OCI-LY7 (cell line): ENCODE results near the gene OR2L8. TPM values are rescaled to one million over a fixed set of nuclear protein-coding genes. Genes with fewer than 3 reads are reported as not detected.

Experiments
- BruUV-seq: library from RNA; stranded (reverse); fragments of 400-500 nt; replicated peaks from 2 replicates; lab custom pipeline; 2021; lab: Mats Ljungman, UMichigan
- CTCF ChIA-PET: fragments of 300-600 bp; sonication (Branson Sonifier 250); formaldehyde crosslinking; loops from one replicate; lab custom pipeline; 2022; ENCODE audit warnings: antibody characterized with exemption; ENCODE audit not compliant: unreplicated experiment; lab: Charles Lee
- POLR2A ChIA-PET: fragments of 300-600 bp; sonication (Branson Sonifier 250); formaldehyde crosslinking; loops from one replicate; lab custom pipeline; 2022; ENCODE audit warnings: antibody characterized with exemption; lab: Charles Lee
- DNase-seq: peaks from one replicate; pipeline ENCODE4 v3.0.0-alpha.2; 2015; ENCODE audit warnings: low spot score
- H2AFZ ChIP-seq: fragments of 200-600 bp; sonication (generic), shearing (Covaris generic); 2 replicates; pipeline ENCODE4 v1.6.1; 2014; ENCODE audit warnings: mild to moderate bottlenecking, antibody characterized with exemption, low read length, moderate library complexity
- H3K27ac ChIP-seq: fragments of 200-600 bp; sonication (generic); 2 replicates; pipeline ENCODE4 v1.5.1; 2014; ENCODE audit warnings: mixed run types, low read depth, mild to moderate bottlenecking, moderate library complexity, low read length, inconsistent platforms; ENCODE audit not compliant: poor library complexity, severe bottlenecking
- H3K36me3 ChIP-seq: fragments of 200-600 bp; sonication (generic); 2 replicates; pipeline ENCODE4 v1.6.1; 2014; ENCODE audit warnings: mild to moderate bottlenecking, antibody characterized with exemption, low read length, moderate library complexity, mixed read lengths; ENCODE audit not compliant: insufficient read depth
- H3K4me1 ChIP-seq: fragments of 200-600 bp; sonication (generic); 2 replicates; pipeline ENCODE4 v1.5.1; 2014; ENCODE audit warnings: mild to moderate bottlenecking, low read length; ENCODE audit not compliant: insufficient read depth, poor library complexity, severe bottlenecking
- H3K4me2 ChIP-seq: fragments of 200-600 bp; sonication (generic); 2 replicates; pipeline ENCODE4 v1.6.1; 2014; ENCODE audit warnings: mild to moderate bottlenecking, low read length
- H3K4me3 ChIP-seq: fragments of 200-600 bp; sonication (generic); 2 replicates; pipeline ENCODE4 v1.5.1; 2014; ENCODE audit warnings: mild to moderate bottlenecking, low read depth, low read length; ENCODE audit not compliant: poor library complexity, severe bottlenecking
- H3K79me2 ChIP-seq: fragments of 200-600 bp; sonication (generic); 2 replicates; pipeline ENCODE4 v1.6.1; 2016; ENCODE audit warnings: low read depth, mild to moderate bottlenecking, low read length, moderate library complexity, mixed read lengths; ENCODE audit not compliant: insufficient read depth
- H3K9me2 ChIP-seq: fragments of 200-600 bp; sonication (generic); 2 replicates; pipeline ENCODE4 v1.6.1; 2016; ENCODE audit warnings: mild to moderate bottlenecking, low read length, mixed read lengths; ENCODE audit not compliant: insufficient read depth
- H3K9me3 ChIP-seq: fragments of 200-600 bp; sonication (generic); 2 replicates; pipeline ENCODE4 v1.6.1; 2014; ENCODE audit warnings: mild to moderate bottlenecking, mixed run types, low read length, mixed read lengths
- H4K20me1 ChIP-seq: fragments of 200-600 bp; sonication (generic); 2 replicates; pipeline ENCODE4 v1.6.1; 2014; ENCODE audit warnings: mild to moderate bottlenecking, antibody characterized with exemption, low read length, moderate library complexity, mixed read lengths; ENCODE audit not compliant: insufficient read depth
- EZH2phosphoT487 ChIP-seq: fragments of 200-600 bp; sonication (generic); IDR thresholded peaks from 2 replicates; pipeline ENCODE4 v1.6.1; 2018; ENCODE audit warnings: low read depth, borderline replicate concordance, mild to moderate bottlenecking, mixed run types, antibody characterized with exemption, low read length, moderate library complexity, mixed read lengths
- intact Hi-C: fragments of 100-400 bp; cut with micrococcal nuclease; formaldehyde crosslinking; loops from one replicate; pipeline ENCODE4 v1.10.0; 2022; ENCODE audit not compliant: unreplicated experiment
- total RNA-seq, 2 experiments: library from RNA; depleted of rRNA in 1 of 2; stranded (reverse); fragments of >200 nt in 1 of 2; shearing (Covaris generic) in 1 of 2; gene quantifications; 2 replicates each; pipeline ENCODE4 v1.2.3, GENCODE V29; 2014 to 2022
- TF ChIP-seq, protein P1 (sequence below): fragments of 200-600 bp; sonication (generic); conservative IDR thresholded peaks from 2 replicates; pipeline ENCODE4 v1.5.1; 2014; ENCODE audit warnings: mild to moderate bottlenecking, antibody characterized with exemption, low read length, moderate library complexity, mixed read lengths

OR2L8 gene
- total RNA-seq, 2 experiments from 2014 or later = not detected

DNA sequence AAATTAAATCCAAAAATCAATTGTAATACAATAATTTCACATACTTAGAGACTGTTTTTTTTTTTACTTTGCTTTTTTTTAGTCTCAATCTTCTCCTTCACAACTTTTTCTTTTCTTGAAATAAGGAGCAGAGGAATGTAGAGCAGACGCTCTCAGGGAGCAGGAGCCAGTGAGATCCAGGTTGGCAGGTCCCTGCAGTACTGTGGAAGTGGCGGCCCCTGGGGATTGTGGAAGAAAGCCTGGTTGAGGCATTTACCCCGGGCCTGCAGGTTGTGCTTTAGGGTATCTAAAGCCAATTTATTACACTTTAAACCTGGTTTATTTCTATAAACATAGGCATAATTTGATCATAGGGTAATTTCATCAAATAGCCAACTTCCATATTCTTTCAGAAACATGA is 24.7 kb upstream of the OR2L8 start:
- H3K79me2 ChIP-seq = no peaks in the 10 kb centered on the region

DNA sequence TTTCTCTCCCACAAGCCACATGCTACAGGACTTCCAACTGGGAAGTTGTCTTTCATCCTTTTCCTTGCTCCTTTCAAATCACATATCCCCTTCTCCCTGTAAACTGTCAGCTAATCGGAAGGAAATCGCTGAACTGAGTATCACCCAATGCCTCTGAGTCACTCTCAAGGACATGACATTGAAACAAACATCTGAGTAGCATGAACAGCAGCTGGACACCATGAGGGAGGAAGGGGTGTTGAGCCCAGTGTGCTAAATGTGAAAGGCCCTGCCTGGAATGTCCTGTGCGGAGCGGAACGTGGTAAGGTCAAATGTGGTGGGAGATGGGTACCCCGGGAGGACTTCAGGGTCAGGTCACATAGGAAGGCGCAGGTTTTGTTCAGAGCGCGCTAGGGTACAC is 23.8 kb upstream of the OR2L8 start, which contains the start of gene OR2AJ1:
TSS of gene OR2AJ1 (plus strand) at position 22 of the 400 bp plus-strand sequence. CDS start 8,880 bp downstream, outside the sequence.
- no peak within 1 kb of the TSS for H2AFZ ChIP-seq
- no peaks in the 10 kb centered on the region for H3K36me3 ChIP-seq
- no peak within 1 kb of the TSS for H3K27ac ChIP-seq
- CTCF ChIA-PET = no interaction called here
- BruUV-seq = no TSS peak
- H3K4me3 ChIP-seq = no peak within 1 kb of the TSS
- no peaks in the 10 kb centered on the region for H3K9me2 ChIP-seq
- H3K9me3 ChIP-seq = no peaks in the 10 kb centered on the region
- no peaks in the 10 kb centered on the region for H3K4me1 ChIP-seq
- H3K4me2 ChIP-seq = no peak within 1 kb of the TSS
- intact Hi-C loops = no loop called here
- POLR2A ChIA-PET = no interaction called here
- no peak for TF ChIP-seq EZH2phosphoT487
- TF ChIP-seq, protein P1, sequence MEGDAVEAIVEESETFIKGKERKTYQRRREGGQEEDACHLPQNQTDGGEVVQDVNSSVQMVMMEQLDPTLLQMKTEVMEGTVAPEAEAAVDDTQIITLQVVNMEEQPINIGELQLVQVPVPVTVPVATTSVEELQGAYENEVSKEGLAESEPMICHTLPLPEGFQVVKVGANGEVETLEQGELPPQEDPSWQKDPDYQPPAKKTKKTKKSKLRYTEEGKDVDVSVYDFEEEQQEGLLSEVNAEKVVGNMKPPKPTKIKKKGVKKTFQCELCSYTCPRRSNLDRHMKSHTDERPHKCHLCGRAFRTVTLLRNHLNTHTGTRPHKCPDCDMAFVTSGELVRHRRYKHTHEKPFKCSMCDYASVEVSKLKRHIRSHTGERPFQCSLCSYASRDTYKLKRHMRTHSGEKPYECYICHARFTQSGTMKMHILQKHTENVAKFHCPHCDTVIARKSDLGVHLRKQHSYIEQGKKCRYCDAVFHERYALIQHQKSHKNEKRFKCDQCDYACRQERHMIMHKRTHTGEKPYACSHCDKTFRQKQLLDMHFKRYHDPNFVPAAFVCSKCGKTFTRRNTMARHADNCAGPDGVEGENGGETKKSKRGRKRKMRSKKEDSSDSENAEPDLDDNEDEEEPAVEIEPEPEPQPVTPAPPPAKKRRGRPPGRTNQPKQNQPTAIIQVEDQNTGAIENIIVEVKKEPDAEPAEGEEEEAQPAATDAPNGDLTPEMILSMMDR = no peak
- H4K20me1 ChIP-seq = no peaks in the 10 kb centered on the region
- no peak for DNase-seq
- H3K79me2 ChIP-seq = no peaks in the 10 kb centered on the region

More for the DNA sequence above, 24.7 kb upstream of the OR2L8 start:
- ChIA-PET CTCF (no interaction called here), POLR2A (no interaction called here)
- H3K9me2 ChIP-seq = no peaks in the 10 kb centered on the region
- H3K36me3 ChIP-seq = no peaks in the 10 kb centered on the region
- H4K20me1 ChIP-seq = no peaks in the 10 kb centered on the region
- H3K27ac ChIP-seq = no peak overlapping the region
- H3K4me2 ChIP-seq = no peak overlapping the region
- no peak overlapping the region for H3K4me3 ChIP-seq
- intact Hi-C loops = no loop called here
- no peak for DNase-seq
- H3K4me1 ChIP-seq = no peaks in the 10 kb centered on the region
- TF ChIP-seq EZH2phosphoT487 = no peak
- TF ChIP-seq, protein P1 = no peak
- H3K9me3 ChIP-seq = no peaks in the 10 kb centered on the region
- H2AFZ ChIP-seq = no peak overlapping the region
- no TSS peak for BruUV-seq

DNA sequence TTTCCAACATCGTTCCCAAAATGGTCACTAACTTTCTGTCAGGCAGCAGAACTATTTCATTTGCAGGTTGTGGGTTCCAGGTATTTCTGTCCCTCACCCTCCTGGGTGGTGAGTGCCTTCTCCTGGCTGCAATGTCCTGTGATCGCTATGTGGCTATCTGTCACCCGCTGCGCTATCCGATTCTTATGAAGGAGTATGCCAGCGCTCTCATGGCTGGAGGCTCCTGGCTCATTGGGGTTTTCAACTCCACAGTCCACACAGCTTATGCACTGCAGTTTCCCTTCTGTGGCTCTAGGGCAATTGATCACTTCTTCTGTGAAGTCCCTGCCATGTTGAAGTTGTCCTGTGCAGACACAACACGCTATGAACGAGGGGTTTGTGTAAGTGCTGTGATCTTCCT is 14.7 kb upstream of the OR2L8 start:
- H3K4me3 ChIP-seq = no peak overlapping the region
- H3K9me3 ChIP-seq = no peaks in the 10 kb centered on the region
- no peaks in the 10 kb centered on the region for H3K36me3 ChIP-seq
- H3K79me2 ChIP-seq = no peaks in the 10 kb centered on the region
- BruUV-seq = no TSS peak
- intact Hi-C loops = loop anchor here (10.0 kb wide), 1 partner anchor 211 kb away; the partner anchor contains the start of gene OR2M5
- no peak overlapping the region for H2AFZ ChIP-seq
- POLR2A ChIA-PET = no interaction called here
- no peak overlapping the region for H3K4me2 ChIP-seq
- no peak for DNase-seq
- H3K27ac ChIP-seq = no peak overlapping the region
- no peaks in the 10 kb centered on the region for H3K4me1 ChIP-seq
- CTCF ChIA-PET = no interaction called here
- H3K9me2 ChIP-seq = no peaks in the 10 kb centered on the region
- H4K20me1 ChIP-seq = no peaks in the 10 kb centered on the region
- TF ChIP-seq, protein P1 = no peak
- TF ChIP-seq EZH2phosphoT487 = no peak
